ENCODE results near the gene RDX.

Gene RDX

DNA sequence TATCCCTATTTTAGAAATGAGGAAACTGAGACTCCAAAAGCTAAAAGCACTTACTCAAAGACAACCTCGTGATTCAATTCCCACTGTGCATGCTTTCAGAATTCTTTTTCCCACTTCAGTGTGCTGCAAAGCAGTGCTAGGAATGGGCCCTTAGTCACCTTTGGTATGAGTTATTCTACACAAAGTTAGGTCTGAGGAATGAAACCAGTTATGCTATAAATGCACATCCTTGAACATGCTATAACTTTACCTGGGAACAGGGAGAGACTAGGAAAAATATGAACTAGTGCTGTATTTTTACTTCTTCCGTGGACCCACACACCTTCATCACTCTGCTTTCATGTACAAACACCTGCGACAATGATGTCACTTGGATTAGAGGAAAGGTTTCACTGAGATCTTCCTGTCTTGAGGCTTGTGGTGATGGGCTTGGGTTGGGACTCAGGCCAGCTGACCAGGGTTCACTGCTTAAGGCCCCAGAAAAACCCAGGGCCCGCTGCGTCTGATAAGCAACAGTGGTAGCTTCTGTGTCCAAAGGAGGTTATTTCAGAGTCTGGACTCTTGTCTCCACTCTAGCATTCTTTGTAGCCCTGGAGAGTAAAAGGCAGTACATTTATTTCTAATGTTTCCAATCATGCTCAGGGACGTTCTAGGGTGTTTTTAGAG lies 121.6 kb downstream of the RDX start:
- Histone ChIP-seq H3K79me2 (ENCODE audit: low read length) (no peaks in the 10 kb centered on the region), H2AFZ (ENCODE audit: low read length) (no peak overlapping the region), H4K20me1 (ENCODE audit: insufficient read depth, low read length) (no peaks in the 10 kb centered on the region), H3K4me3 (ENCODE audit: low read length) (no peak overlapping the region), H3K9me3 (replicated peaks; ENCODE audit: insufficient read depth, low read length) (no peaks in the 10 kb centered on the region), H3K4me1 (ENCODE audit: low read length) (no peaks in the 10 kb centered on the region), H3K27me3 (replicated peaks; ENCODE audit: insufficient read depth, low read length) (no peaks in the 10 kb centered on the region), H3K36me3 (replicated peaks; ENCODE audit: insufficient read depth, low read length) (no peaks in the 10 kb centered on the region), H3K9ac (ENCODE audit: low read length) (no peak overlapping the region), H3K4me2 (ENCODE audit: low read depth, low read length) (no peak overlapping the region), H3F3A (ENCODE audit: insufficient read depth, low read length) (no peaks in the 10 kb centered on the region), H3K27ac (ENCODE audit: low read length) (no peak overlapping the region), H3K9me2 (replicated peaks; ENCODE audit: insufficient read depth, low read length) (no peaks in the 10 kb centered on the region)
- no peak for DNase-seq
- TF ChIP-seq EZH2phosphoT487 (IDR thresholded peaks at IDR 0.05; ENCODE audit: low read length) (no peak), EZH2 (optimal IDR thresholded peaks at IDR 0.05; ENCODE audit: low read depth, low read length) (no peak)
- TF ChIP-seq, protein P1, sequence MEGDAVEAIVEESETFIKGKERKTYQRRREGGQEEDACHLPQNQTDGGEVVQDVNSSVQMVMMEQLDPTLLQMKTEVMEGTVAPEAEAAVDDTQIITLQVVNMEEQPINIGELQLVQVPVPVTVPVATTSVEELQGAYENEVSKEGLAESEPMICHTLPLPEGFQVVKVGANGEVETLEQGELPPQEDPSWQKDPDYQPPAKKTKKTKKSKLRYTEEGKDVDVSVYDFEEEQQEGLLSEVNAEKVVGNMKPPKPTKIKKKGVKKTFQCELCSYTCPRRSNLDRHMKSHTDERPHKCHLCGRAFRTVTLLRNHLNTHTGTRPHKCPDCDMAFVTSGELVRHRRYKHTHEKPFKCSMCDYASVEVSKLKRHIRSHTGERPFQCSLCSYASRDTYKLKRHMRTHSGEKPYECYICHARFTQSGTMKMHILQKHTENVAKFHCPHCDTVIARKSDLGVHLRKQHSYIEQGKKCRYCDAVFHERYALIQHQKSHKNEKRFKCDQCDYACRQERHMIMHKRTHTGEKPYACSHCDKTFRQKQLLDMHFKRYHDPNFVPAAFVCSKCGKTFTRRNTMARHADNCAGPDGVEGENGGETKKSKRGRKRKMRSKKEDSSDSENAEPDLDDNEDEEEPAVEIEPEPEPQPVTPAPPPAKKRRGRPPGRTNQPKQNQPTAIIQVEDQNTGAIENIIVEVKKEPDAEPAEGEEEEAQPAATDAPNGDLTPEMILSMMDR (IDR thresholded peaks at IDR 0.05; ENCODE audit: low read length): no peak

DNA sequence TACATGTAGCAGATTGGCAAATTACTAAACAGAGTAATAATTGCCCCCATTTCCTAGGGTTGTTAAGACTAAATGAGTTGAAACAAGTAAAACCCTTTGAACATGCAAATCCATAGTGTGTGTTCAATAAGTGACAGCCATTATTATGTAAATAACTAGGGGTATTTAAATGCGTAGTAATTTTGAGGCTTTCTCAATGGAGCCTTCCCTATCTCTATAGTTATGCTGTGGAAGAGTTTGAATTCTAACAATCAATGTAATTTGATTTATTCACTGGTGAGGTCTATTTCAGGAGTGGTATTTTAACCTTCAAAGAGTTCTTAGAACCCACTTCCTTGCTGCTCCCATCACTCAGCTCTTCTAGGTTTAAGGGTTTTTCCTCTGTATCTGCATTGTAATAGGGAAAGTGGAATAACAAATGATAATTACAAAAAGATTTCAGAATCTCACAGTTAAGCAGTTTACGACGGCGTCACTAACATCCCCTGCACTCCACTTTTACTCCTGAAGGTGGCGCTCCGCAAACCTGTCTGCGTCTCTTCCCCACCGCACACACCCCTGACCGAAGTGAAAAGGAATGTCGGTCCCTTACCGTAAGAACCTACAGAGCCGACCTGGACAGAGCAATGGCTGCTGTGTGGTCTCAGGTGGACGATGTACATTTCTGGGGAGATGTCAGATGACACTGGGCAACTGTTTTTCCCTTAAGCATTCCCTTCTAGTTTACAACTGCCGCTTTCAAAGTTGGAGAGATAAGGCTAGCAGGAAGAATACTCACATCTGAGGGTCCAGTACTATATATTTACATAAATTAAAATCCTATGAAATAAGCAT lies 122.4 kb downstream of the RDX start:
- no peaks in the 10 kb centered on the region for H3K9me2 ChIP-seq (replicated peaks; ENCODE audit: insufficient read depth, low read length)
- H3K4me3 ChIP-seq (ENCODE audit: low read length): no peak overlapping the region
- no peak overlapping the region for H3K4me2 ChIP-seq (ENCODE audit: low read depth, low read length)

DNA sequence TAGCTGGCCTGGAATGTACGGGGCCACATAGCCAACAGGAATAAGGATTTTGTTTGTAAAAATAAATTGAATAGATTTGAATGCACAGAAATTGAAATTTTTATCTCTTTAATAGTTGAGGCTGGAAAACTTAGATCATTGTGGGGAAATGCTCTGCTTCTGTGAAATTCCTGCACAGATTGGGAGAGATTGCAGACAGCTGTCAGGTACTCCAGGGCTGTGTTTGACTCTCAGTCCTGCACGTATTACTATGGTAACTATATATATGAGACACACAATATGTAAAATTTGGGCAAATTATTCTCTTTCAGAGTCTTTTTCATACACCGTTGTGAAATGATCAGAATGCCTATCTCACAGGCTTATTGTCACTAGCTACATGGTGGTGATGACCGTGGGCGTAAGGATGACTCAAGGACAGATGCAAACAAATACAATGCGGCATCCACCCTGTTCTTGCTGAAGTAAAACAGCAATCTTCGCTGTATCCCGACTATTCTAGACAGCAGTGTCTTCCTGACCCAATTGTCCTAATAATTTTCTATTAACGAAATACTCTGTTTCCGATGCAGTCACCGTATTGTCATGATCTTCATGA lies 123.8 kb downstream of the RDX start:
- no peaks in the 10 kb centered on the region for H3K27me3 ChIP-seq (replicated peaks; ENCODE audit: insufficient read depth, low read length)
- no peak overlapping the region for H3K4me2 ChIP-seq (ENCODE audit: low read depth, low read length)
- H2AFZ ChIP-seq (ENCODE audit: low read length): no peak overlapping the region
- TF ChIP-seq, protein P1 (IDR thresholded peaks at IDR 0.05; ENCODE audit: low read length): no peak
- TF ChIP-seq EZH2phosphoT487 (IDR thresholded peaks at IDR 0.05; ENCODE audit: low read length) (no peak), EZH2 (optimal IDR thresholded peaks at IDR 0.05; ENCODE audit: low read depth, low read length) (no peak)
- no peaks in the 10 kb centered on the region for H4K20me1 ChIP-seq (ENCODE audit: insufficient read depth, low read length)
- H3K4me1 ChIP-seq (ENCODE audit: low read length): no peaks in the 10 kb centered on the region
- H3K9me3 ChIP-seq (replicated peaks; ENCODE audit: insufficient read depth, low read length): no peaks in the 10 kb centered on the region
- H3F3A ChIP-seq (ENCODE audit: insufficient read depth, low read length): no peaks in the 10 kb centered on the region
- no peak overlapping the region for H3K9ac ChIP-seq (ENCODE audit: low read length)
- no peaks in the 10 kb centered on the region for H3K9me2 ChIP-seq (replicated peaks; ENCODE audit: insufficient read depth, low read length)
- no peak overlapping the region for H3K27ac ChIP-seq (ENCODE audit: low read length)
- H3K36me3 ChIP-seq (replicated peaks; ENCODE audit: insufficient read depth, low read length): no peaks in the 10 kb centered on the region
- no peaks in the 10 kb centered on the region for H3K79me2 ChIP-seq (ENCODE audit: low read length)
- DNase-seq: no peak
- no peak overlapping the region for H3K4me3 ChIP-seq (ENCODE audit: low read length)

More for the DNA sequence above, 122.4 kb downstream of the RDX start:
- TF ChIP-seq EZH2 (optimal IDR thresholded peaks at IDR 0.05; ENCODE audit: low read depth, low read length) (no peak), EZH2phosphoT487 (IDR thresholded peaks at IDR 0.05; ENCODE audit: low read length) (no peak)
- TF ChIP-seq, protein P1 (IDR thresholded peaks at IDR 0.05; ENCODE audit: low read length): peak; percentile 39
- H3K4me1 ChIP-seq (ENCODE audit: low read length): no peaks in the 10 kb centered on the region
- H3K9ac ChIP-seq (ENCODE audit: low read length): no peak overlapping the region
- DNase-seq: no peak
- H2AFZ ChIP-seq (ENCODE audit: low read length): no peak overlapping the region
- no peaks in the 10 kb centered on the region for H3K79me2 ChIP-seq (ENCODE audit: low read length)
- H3K27me3 ChIP-seq (replicated peaks; ENCODE audit: insufficient read depth, low read length): no peaks in the 10 kb centered on the region
- no peaks in the 10 kb centered on the region for H3K9me3 ChIP-seq (replicated peaks; ENCODE audit: insufficient read depth, low read length)
- H4K20me1 ChIP-seq (ENCODE audit: insufficient read depth, low read length): no peaks in the 10 kb centered on the region
- no peaks in the 10 kb centered on the region for H3K36me3 ChIP-seq (replicated peaks; ENCODE audit: insufficient read depth, low read length)
- H3F3A ChIP-seq (ENCODE audit: insufficient read depth, low read length): no peaks in the 10 kb centered on the region
- H3K27ac ChIP-seq (ENCODE audit: low read length): no peak overlapping the region
